GM18507 (cell line): ENCODE results near the gene VWA3B.

Experiments
- DNase-seq: peaks from one replicate; pipeline ENCODE4 v3.0.0; 2011; ENCODE audit warnings: low read depth; ENCODE audit not compliant: insufficient read length; ENCODE audit errors: extremely low spot score
- FAIRE-seq: peaks from 2 replicates; lab custom pipeline; 2011; peaks lifted over from hg19 to GRCh38; lab: Jason Lieb, UNC

The VWA3B gene

GRCh38 chr2:98348066-98348561 is 261.1 kb downstream of the VWA3B start:
- no peak for DNase-seq
- FAIRE-seq, result no peak

- no peak for DNase-seq
- no peak for FAIRE-seq
These were observed 263.4 kb downstream of the VWA3B start for GRCh38 chr2:98350411-98350810.

- FAIRE-seq (no peak), DNase-seq (no peak)
These were observed 268.9 kb downstream of the VWA3B start for GRCh38 chr2:98355881-98356280.

- no peak for FAIRE-seq
- DNase-seq, result no peak
These were observed 269.8 kb downstream of the VWA3B start for GRCh38 chr2:98356729-98357128.

- FAIRE-seq, result no peak
These were observed 270.9 kb downstream of the VWA3B start for GRCh38 chr2:98357849-98358248.

GRCh38 chr2:98359986-98360385 is 273.0 kb downstream of the VWA3B start:
- DNase-seq (no peak), FAIRE-seq (no peak)

More at GRCh38 chr2:98357849-98358248, 270.9 kb downstream of the VWA3B start:
- DNase-seq, result no peak
